Left ventricle myocardium inferior (tissue), 1 donor: ENCODE results near the gene PDSS1. TPM values are rescaled to one million over a fixed set of nuclear protein-coding genes. Genes with fewer than 3 reads are reported as not detected.

Experiments used
- DNase-seq: peaks from one replicate; pipeline ENCODE4 v3.0.0-alpha.2; 2020
- H3K27ac ChIP-seq: fragments of 200-600 bp; replicated peaks from 2 replicates; pipeline ENCODE4 v1.8.0; 2021
- H3K27me3 ChIP-seq: fragments of 200-600 bp; 2 replicates; pipeline ENCODE4 v1.8.0; 2021; ENCODE audit warnings: low read depth
- H3K36me3 ChIP-seq: fragments of 200-600 bp; 2 replicates; pipeline ENCODE4 v1.8.0; 2021
- H3K4me1 ChIP-seq: fragments of 200-600 bp; 2 replicates; pipeline ENCODE4 v1.8.0; 2021
- H3K4me3 ChIP-seq: fragments of 200-600 bp; 2 replicates; pipeline ENCODE4 v1.8.0; 2021; ENCODE audit warnings: mild to moderate bottlenecking, moderate library complexity
- H3K9me3 ChIP-seq: fragments of 200-600 bp; replicated peaks from 2 replicates; pipeline ENCODE4 v1.8.0; 2021
- CTCF ChIP-seq: fragments of 200-600 bp; IDR thresholded peaks from 2 replicates; pipeline ENCODE4 v1.8.0; 2021; ENCODE audit warnings: antibody characterized with exemption, mild to moderate bottlenecking, borderline replicate concordance
- intact Hi-C: fragments of 100-400 bp; cut with micrococcal nuclease; formaldehyde crosslinking; loops from one replicate; pipeline ENCODE4 v1.11.0; 2022
- total RNA-seq: library from RNA; stranded (reverse); fragmentation: NEBNext Ultra II Directional; extraction: Animal tissue kit (Norgen Biotek cat#: 25700); gene quantifications from one replicate; pipeline ENCODE4 v1.2.1, GENCODE V29; 2021
- donor health status: DM: no; HTN: yes; CAD: no; lungs with severe emphysema.

Gene PDSS1
- total RNA-seq, 1 donor from 2014 or later, result 4.2 TPM

- DNase-seq, result no peak
- H3K36me3 ChIP-seq, result no peaks in the 10 kb centered on the region
- no peak overlapping the region for H3K4me3 ChIP-seq
- TF ChIP-seq CTCF, result no peak
- no peak overlapping the region for H3K27ac ChIP-seq
- intact Hi-C loops, result no loop called here
- H3K27me3 ChIP-seq, result no peaks in the 10 kb centered on the region
- peaks cover 9% of the 10 kb centered on the region for H3K9me3 ChIP-seq
- peaks cover 24% of the 10 kb centered on the region for H3K4me1 ChIP-seq
These were observed 92.9 kb downstream of the PDSS1 start for GRCh38 chr10:26790221-26790995.

GRCh38 chr10:26792758-26793495 lies 95.4 kb downstream of the PDSS1 start:
- Histone ChIP-seq H3K4me3 (no peak overlapping the region), H3K36me3 (no peaks in the 10 kb centered on the region), H3K4me1 (peaks cover 30% of the 10 kb centered on the region), H3K27me3 (no peaks in the 10 kb centered on the region), H3K9me3 (peaks cover 18% of the 10 kb centered on the region), H3K27ac (peak overlapping the region; percentile 6)
- intact Hi-C loops, result no loop called here
- no peak for DNase-seq
- no peak for TF ChIP-seq CTCF

Other genes starting within 250 kb of the PDSS1 start
- 29.2 TPM for gene ABI1, start 163.3 kb downstream of the PDSS1 start, total RNA-seq